Mesenchymal stem cell (in vitro differentiated cells and primary cell): Measurements from ENCODE around the gene ZNF558. TPM values are rescaled to one million over a fixed set of nuclear protein-coding genes. Genes with fewer than 3 reads are reported as not detected.
A peak's percentile ranks its signal among the peaks of the same experiment; 100 is the strongest.

Experiments used
- DNase-seq: peaks from one replicate; pipeline ENCODE4 v3.0.0-alpha.2; 2013
- H2AFZ ChIP-seq: one replicate; pipeline ENCODE4 v1.6.1; 2013; ENCODE audit warnings: low read depth, mild to moderate bottlenecking, control low read depth, inconsistent platforms, low read length, moderate library complexity
- H2AK5ac ChIP-seq: 2 replicates; pipeline ENCODE4 v1.6.1; 2013; ENCODE audit warnings: low read length, moderate library complexity, mild to moderate bottlenecking, inconsistent platforms; ENCODE audit not compliant: severe bottlenecking
- H2BK120ac ChIP-seq: one replicate; pipeline ENCODE4 v1.6.1; 2013; ENCODE audit warnings: low read depth, mild to moderate bottlenecking, inconsistent platforms, low read length, moderate library complexity
- H2BK12ac ChIP-seq, 2 experiments: one replicate each; pipeline ENCODE4 v1.6.1; 2013; ENCODE audit warnings: inconsistent platforms in 2 of 2, low read length in 2 of 2, mild to moderate bottlenecking in 2 of 2, moderate library complexity in 2 of 2, control low read depth in 1 of 2
- H2BK15ac ChIP-seq: one replicate; pipeline ENCODE4 v1.6.1; 2013; ENCODE audit warnings: mild to moderate bottlenecking, low read depth, inconsistent platforms; ENCODE audit not compliant: poor library complexity, severe bottlenecking
- H2BK5ac ChIP-seq: 2 replicates; pipeline ENCODE4 v1.6.1; 2013; ENCODE audit warnings: low read depth, mild to moderate bottlenecking, low read length, control low read depth, inconsistent platforms; ENCODE audit not compliant: poor library complexity, severe bottlenecking
- H3K14ac ChIP-seq, 2 experiments: one replicate each; pipeline ENCODE4 v1.6.1; 2013; ENCODE audit warnings: inconsistent platforms in 2 of 2, low read length in 2 of 2, control low read depth in 1 of 2, mild to moderate bottlenecking in 1 of 2, moderate library complexity in 1 of 2
- H3K18ac ChIP-seq, 2 experiments: one replicate each; pipeline ENCODE4 v1.6.1; 2013; ENCODE audit warnings: inconsistent platforms in 2 of 2, low read length in 2 of 2, control low read depth in 1 of 2, low read depth in 1 of 2, mild to moderate bottlenecking in 1 of 2
- H3K23ac ChIP-seq, 2 experiments: one replicate each; pipeline ENCODE4 v1.6.1; 2013; ENCODE audit warnings: inconsistent platforms in 2 of 2, low read length in 2 of 2, mild to moderate bottlenecking in 2 of 2, moderate library complexity in 2 of 2, control low read depth in 1 of 2
- H3K27ac ChIP-seq: 2 replicates; pipeline ENCODE4 v1.5.1; 2013; ENCODE audit warnings: mild to moderate bottlenecking, moderate library complexity, low read length, control low read depth, inconsistent platforms; ENCODE audit not compliant: poor library complexity, severe bottlenecking
- H3K27me3 ChIP-seq, 2 experiments: 2 replicates each; pipeline versions ENCODE4 v1.6.1 to v1.7.0; 2013; ENCODE audit warnings: low read length in 2 of 2, mild to moderate bottlenecking in 2 of 2, moderate library complexity in 2 of 2, control low read depth in 1 of 2, inconsistent platforms in 1 of 2; ENCODE audit not compliant: control insufficient read depth in 1 of 2, insufficient read depth in 1 of 2
- H3K36me3 ChIP-seq, 2 experiments: 2 replicates each; pipeline versions ENCODE4 v1.6.1 to v1.7.0; 2013; ENCODE audit warnings: low read length in 2 of 2, control low read depth in 1 of 2, inconsistent platforms in 1 of 2, low read depth in 1 of 2, mild to moderate bottlenecking in 1 of 2; ENCODE audit not compliant: insufficient read depth in 2 of 2, control insufficient read depth in 1 of 2
- H3K4ac ChIP-seq, 2 experiments: one replicate each; pipeline ENCODE4 v1.6.1; 2013; ENCODE audit warnings: inconsistent platforms in 2 of 2, low read length in 2 of 2, mild to moderate bottlenecking in 2 of 2, moderate library complexity in 2 of 2, control low read depth in 1 of 2, low read depth in 1 of 2
- H3K4me1 ChIP-seq: 2 replicates; pipeline ENCODE4 v1.6.1; 2013; ENCODE audit warnings: low read depth, low read length, control low read depth; ENCODE audit not compliant: control insufficient read depth, insufficient read depth
- H3K4me2 ChIP-seq: 2 replicates; pipeline ENCODE4 v1.6.1; 2013; ENCODE audit warnings: low read length, mild to moderate bottlenecking, inconsistent platforms; ENCODE audit not compliant: poor library complexity, severe bottlenecking
- H3K4me3 ChIP-seq, 2 experiments: 2 replicates each; pipeline versions ENCODE4 v1.5.1 to v1.7.0; 2013; ENCODE audit warnings: low read length in 2 of 2, mild to moderate bottlenecking in 2 of 2, control low read depth in 1 of 2, low read depth in 1 of 2; ENCODE audit not compliant: insufficient read depth in 1 of 2
- H3K79me1 ChIP-seq: replicated peaks from 2 replicates; pipeline ENCODE4 v1.6.1; 2013; ENCODE audit warnings: mild to moderate bottlenecking, control low read depth, low read length, inconsistent platforms; ENCODE audit not compliant: poor library complexity, severe bottlenecking
- H3K9ac ChIP-seq: 2 replicates; pipeline ENCODE4 v1.7.0; 2013; ENCODE audit warnings: mild to moderate bottlenecking, low read length, moderate library complexity
- H3K9me3 ChIP-seq: 2 replicates; pipeline ENCODE4 v1.7.0; 2013; ENCODE audit warnings: mild to moderate bottlenecking, low read length; ENCODE audit not compliant: control insufficient read depth
- H4K8ac ChIP-seq: one replicate; pipeline ENCODE4 v1.6.1; 2013; ENCODE audit warnings: inconsistent platforms, mild to moderate bottlenecking, low read length, moderate library complexity
- H4K91ac ChIP-seq: one replicate; pipeline ENCODE4 v1.6.1; 2013; ENCODE audit warnings: mild to moderate bottlenecking, low read length, inconsistent platforms
- WGBS: methylation state at CpG from one replicate; pipeline ENCODE4 v1.1.7; 2013; ENCODE audit warnings: mixed read lengths; 5-methylcytosine and 5-hydroxymethylcytosine counted together
- polyA plus RNA-seq, 2 experiments: library from polyadenylated mRNA; stranded (reverse); fragments of 200-250 nt; gene quantifications; one replicate each; pipeline ENCODE4 v1.2.3, GENCODE V29; 2013

ZNF558 gene
- polyA plus RNA-seq (2013, experiment 1 of 2) = 7.7 TPM
- 7.3 TPM for polyA plus RNA-seq (2013, experiment 2 of 2)

- Histone ChIP-seq H3K23ac (peak within 1 kb of the TSS in 1 of 2 experiments; percentile 93), H3K9me3 (no peaks in the 10 kb centered on the region), H3K27me3 (no peaks in the 10 kb centered on the region), H2BK120ac (peak within 1 kb of the TSS; percentile 90), H2AK5ac (peak within 1 kb of the TSS; percentile 62), H3K36me3 (peaks cover 6 to 29% of the 10 kb centered on the region in 2 experiments), H2BK15ac (peak within 1 kb of the TSS; percentile 100), H3K27ac (peak within 1 kb of the TSS; percentile 90), H3K4me1 (peaks cover 1% of the 10 kb centered on the region), H3K9ac (peak within 1 kb of the TSS; percentile 97), H4K91ac (peak within 1 kb of the TSS; percentile 99), H3K4me3 (peak within 1 kb of the TSS; percentile 92 to 93), H3K4ac (peak within 1 kb of the TSS; percentile 84 to 93), H3K4me2 (peak within 1 kb of the TSS; percentile 83), H3K14ac (peak within 1 kb of the TSS in 1 of 2 experiments; percentile 98), H3K18ac (peak within 1 kb of the TSS; percentile 97), H2BK12ac (peak within 1 kb of the TSS in 1 of 2 experiments; percentile 92), H2AFZ (peak within 1 kb of the TSS; percentile 100), H3K79me1 (peaks cover 6% of the 10 kb centered on the region), H4K8ac (peak within 1 kb of the TSS; percentile 95), H2BK5ac (peak within 1 kb of the TSS; percentile 97)
- DNase-seq = peak; percentile 99
- WGBS = 2% methylated on average over 64 of the region's 78 CpGs
Measured at GRCh38 chr19:8832132-8833021, at the start of gene ZNF558, which contains the start of gene MBD3L1. Gene ZNF558 (minus strand): TSS chr19:8832304. CDS start chr19:8822659, 9,645 bp downstream. Gene MBD3L1 (plus strand): TSS chr19:8832377. CDS start chr19:8842679, 10,302 bp downstream.

- Histone ChIP-seq H2BK5ac (no peak overlapping the region), H3K79me1 (no peaks in the 10 kb centered on the region), H4K8ac (no peak overlapping the region), H3K18ac (no peak overlapping the region), H3K9ac (no peak overlapping the region), H3K4me1 (no peaks in the 10 kb centered on the region), H3K4me2 (no peak overlapping the region), H2BK12ac (no peak overlapping the region), H3K27me3 (no peaks in the 10 kb centered on the region), H3K4me3 (no peak overlapping the region), H3K27ac (no peak overlapping the region), H2BK15ac (no peak overlapping the region), H3K23ac (no peak overlapping the region), H3K4ac (no peak overlapping the region), H2AK5ac (no peak overlapping the region), H3K14ac (no peak overlapping the region), H4K91ac (no peak overlapping the region), H3K36me3 (no peaks in the 10 kb centered on the region), H2BK120ac (no peak overlapping the region), H3K9me3 (peaks cover 38% of the 10 kb centered on the region), H2AFZ (no peak overlapping the region)
- DNase-seq = no peak
Measured at GRCh38 chr19:8881512-8881911, 49.4 kb upstream of the ZNF558 start.

- Histone ChIP-seq H2BK120ac (no peak overlapping the region), H4K8ac (no peak overlapping the region), H3K36me3 (no peaks in the 10 kb centered on the region), H3K4me3 (no peak overlapping the region), H3K27ac (no peak overlapping the region), H3K18ac (no peak overlapping the region), H3K23ac (no peak overlapping the region), H3K9ac (no peak overlapping the region), H3K14ac (no peak overlapping the region), H3K4ac (no peak overlapping the region), H2BK5ac (no peak overlapping the region), H3K79me1 (no peaks in the 10 kb centered on the region), H4K91ac (no peak overlapping the region), H2BK12ac (no peak overlapping the region), H3K27me3 (no peaks in the 10 kb centered on the region), H3K4me2 (no peak overlapping the region), H3K4me1 (no peaks in the 10 kb centered on the region), H2BK15ac (no peak overlapping the region), H2AK5ac (no peak overlapping the region), H3K9me3 (peaks cover 36% of the 10 kb centered on the region), H2AFZ (no peak overlapping the region)
- no peak for DNase-seq
- WGBS = 43% methylated on average over 2 of the region's 2 CpGs
Measured at GRCh38 chr19:8880868-8881488, 48.9 kb upstream of the ZNF558 start.
